NCI-H2196 (cell line): ENCODE data around the gene MYH10.

ENCODE experiments used
- DNase-seq: peaks from one replicate; lab custom pipeline; 2025; ENCODE audit not compliant: unreplicated experiment; lab: John Stamatoyannopoulos, UW

MYH10 gene

GRCh38 chr17:8451933-8452614 lies 178.5 kb downstream of the MYH10 start:
- no peak for DNase-seq

DNA sequence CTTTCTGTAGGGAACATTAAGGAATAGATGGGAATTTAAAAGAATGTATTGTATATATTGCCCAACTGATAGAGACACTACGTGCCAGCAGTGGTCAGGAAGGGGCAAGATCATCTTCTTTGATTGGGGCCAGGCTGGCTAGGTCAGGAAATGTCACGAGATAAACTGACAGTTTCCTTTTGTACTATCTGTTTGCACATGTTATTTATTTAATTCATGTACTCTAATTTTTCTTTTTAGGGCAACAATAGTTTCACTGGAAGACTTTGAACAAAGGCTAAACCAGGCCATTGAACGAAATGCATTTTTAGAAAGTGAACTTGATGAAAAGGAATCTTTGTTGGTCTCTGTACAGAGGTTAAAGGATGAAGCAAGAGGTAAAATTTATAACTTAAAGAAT lies 182.2 kb downstream of the MYH10 start:
- DNase-seq: no peak

GRCh38 chr17:8447799-8448198 lies 182.7 kb downstream of the MYH10 start:
- no peak for DNase-seq

GRCh38 chr17:8445536-8445935 lies 185.0 kb downstream of the MYH10 start:
- no peak for DNase-seq

GRCh38 chr17:8444494-8444893 lies 186.0 kb downstream of the MYH10 start:
- DNase-seq: no peak

GRCh38 chr17:8443756-8444155 lies 186.8 kb downstream of the MYH10 start:
- DNase-seq: no peak

DNA sequence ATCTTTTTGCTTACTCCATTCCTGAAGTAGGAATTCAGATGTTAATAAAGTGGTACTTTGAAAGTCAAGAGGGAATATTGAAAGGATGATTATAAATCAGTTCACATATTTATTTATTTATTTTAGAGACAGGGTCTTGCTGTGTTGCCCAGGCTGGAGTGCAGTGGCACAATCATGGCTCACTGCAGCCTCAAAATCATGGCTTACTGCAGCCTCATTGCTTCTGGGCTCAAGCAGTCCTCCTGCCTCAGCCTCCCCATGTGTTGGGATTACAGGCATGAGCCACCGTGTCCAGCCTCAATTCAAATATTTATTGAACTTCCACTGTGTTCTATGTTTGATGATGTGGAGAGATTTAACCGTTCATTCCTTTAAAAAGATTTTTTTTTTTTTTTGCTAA lies 188.2 kb downstream of the MYH10 start:
- DNase-seq: no peak

GRCh38 chr17:8441690-8442089 lies 188.8 kb downstream of the MYH10 start:
- no peak for DNase-seq

DNA sequence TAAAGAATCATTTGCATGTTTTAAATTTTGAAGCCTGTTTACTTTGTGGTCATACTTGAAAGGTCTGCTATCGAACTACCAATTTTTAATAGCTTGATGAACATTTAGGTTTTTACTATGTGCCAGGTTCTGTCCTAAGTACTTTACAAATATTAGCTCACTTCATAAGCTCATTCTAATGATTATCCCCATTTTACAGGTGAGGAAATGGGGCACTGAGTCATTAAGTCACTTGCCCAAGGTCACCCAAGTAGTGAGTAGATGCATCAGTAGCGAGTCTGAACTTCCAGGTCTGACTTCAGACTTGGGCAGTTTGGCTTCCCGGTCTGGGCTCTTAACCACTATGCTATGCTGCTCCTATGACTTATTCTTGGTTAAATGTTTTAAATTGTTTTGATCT lies 190.8 kb downstream of the MYH10 start:
- no peak for DNase-seq

- DNase-seq: no peak
Observed at GRCh38 chr17:8438441-8438840, 192.1 kb downstream of the MYH10 start.

DNA sequence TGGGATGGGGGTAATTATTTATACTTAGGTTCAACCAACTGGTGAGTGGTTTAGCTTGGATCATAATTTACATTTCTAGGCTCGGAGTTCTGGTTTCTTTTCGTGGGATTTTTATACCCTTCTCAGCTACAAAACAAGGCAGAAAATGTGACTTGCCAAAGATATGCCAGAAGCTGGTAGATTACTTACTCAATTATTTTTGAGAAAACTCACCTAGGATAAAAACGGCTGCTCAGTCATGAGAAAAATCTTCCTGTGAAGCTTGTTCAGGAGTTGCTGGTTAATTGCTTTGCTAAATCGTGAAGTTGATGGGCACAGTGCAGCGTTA lies 193.7 kb downstream of the MYH10 start:
- no peak for DNase-seq

DNA sequence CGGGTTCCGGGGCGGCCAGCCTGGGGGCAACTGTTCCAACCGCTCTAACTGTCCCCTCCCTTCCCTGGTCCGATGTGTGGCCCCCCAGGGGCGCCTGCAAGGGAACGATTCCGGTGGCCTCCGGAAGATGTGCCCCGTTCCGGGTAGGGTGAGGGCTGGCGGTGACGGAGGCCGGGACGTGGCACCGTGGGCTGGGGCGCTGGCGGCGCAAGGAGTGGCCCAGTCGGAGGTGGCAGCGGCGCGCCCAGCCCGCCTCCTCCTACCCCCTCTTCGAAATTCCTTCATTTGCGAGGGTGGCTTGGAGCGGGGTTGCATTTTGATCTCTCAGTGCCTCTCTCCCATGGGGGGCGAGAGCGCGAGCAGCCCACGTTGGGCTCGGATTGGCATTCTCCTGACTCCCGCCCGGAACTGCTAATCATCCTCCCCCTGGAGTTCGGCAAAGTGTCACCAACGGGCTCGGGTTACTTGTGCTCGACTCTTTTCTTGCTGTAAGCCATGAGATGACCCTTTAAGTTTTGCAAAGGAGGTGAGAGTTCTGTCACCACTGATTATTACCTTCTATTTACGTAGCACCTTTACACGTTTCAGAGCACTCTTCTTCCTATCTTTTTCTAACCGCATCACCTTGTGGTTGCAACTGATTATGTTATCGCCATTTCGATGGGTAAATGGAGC lies 194.2 kb downstream of the MYH10 start:
- peak; percentile 26 for DNase-seq

DNA sequence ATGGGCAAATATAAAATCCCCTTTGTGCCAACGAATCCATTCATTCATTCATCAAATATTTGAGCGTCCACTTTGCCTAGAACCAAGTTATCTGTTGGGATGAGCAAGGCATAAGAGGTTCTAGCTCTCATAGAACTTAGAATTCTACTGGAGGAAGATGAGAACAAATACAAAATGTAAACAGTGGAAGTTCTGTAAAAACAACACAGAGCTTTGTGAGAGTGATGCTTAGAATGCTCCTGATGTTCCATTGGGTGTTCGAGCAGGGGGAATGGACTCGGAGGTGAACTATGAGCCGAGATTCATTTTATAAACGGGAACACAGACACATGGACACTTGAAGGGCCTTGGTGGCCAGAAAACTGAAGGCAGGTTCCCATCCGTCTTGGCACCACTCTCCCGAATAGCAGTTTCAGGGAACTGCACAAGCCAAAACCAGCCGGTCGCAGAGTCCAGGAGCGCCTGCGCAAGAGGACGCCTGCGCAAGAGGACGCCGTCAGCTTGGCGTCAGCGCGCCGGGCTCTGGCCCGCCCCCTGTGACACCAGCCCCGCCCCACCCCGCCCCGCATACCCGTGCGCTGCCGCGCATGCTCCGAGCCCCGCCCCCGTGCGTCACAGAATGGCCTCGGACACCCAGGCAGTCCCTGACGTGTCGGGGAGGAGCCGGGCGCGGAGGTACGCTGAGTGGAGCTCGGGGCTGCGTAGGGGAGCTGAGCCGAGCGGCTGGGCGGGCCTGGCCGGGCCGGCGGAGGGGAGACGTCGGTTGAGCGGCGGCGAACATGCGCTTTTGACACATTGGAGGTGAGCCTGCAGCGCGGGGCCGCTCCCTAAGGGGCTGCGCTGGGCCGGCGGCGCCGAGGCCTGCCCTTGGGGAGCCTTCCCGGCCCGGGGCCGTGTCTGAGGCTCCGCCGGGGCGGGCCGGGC lies 195.0 kb downstream of the MYH10 start, which contains the start of gene NDEL1:
Gene NDEL1, plus strand, starts transcription at position 640 of the 924 bp plus-strand sequence. CDS start 8,388 bp downstream, outside the sequence.
- peak; percentile 84 for DNase-seq

DNA sequence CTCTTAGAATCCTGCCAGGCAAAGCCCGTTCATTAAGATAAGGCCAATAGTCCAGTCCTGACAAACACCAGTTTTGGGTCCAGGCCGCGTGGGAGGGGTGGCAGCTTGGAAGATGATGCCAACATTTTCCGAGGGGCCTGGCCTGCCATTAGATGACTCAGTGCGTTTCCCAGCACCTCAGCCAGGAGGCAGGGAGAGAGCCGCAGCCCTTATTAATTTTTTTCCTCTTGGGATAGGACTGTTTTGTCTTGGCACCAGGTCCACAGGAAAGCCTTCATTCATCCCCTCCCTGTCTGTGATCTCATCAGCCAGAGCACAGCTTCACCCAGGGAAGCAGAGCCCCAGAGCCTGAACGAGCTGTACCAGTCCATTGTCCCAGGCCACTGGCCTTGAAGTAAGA lies 199.6 kb downstream of the MYH10 start:
- no peak for DNase-seq

- no peak for DNase-seq
Observed at GRCh38 chr17:8426802-8427201, 203.7 kb downstream of the MYH10 start.

DNA sequence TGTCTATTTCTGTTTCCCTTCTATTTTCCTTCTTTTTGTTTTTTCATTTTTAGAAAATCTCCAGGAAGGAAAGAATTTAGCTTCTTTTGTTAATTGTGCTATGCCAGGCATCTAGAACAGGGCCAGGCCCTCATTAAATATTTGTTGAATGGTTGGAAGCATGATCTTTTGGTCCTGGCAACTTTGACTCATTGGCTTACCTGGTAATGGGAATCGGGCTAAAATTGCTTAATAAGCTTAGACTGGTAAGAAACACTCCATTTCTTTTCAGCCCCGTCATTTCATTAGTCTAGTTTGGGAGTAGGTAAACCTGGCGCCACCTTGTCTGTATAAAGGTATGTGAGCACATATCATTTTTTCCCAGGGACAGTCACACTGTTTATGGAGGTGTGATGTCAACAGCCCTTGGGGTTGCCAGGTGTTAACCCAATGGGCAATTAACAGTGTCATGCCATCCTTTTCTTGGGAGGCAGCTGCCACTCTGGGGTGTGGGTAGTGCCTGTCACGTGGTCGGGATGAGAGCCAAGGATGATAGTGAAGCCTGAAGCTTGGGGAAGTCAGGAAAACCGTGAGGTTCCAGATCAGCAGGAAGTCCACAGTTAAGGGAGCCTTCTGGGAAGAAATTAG lies 204.3 kb downstream of the MYH10 start:
- DNase-seq: no peak
